NOMO-1 (cell line): ENCODE data around the gene KCTD17.

Experiments
- DNase-seq, 2 experiments: peaks; one replicate each; lab custom pipeline; 2025; ENCODE audit not compliant: unreplicated experiment in 2 of 2; lab: John Stamatoyannopoulos, UW

The KCTD17 gene

DNA sequence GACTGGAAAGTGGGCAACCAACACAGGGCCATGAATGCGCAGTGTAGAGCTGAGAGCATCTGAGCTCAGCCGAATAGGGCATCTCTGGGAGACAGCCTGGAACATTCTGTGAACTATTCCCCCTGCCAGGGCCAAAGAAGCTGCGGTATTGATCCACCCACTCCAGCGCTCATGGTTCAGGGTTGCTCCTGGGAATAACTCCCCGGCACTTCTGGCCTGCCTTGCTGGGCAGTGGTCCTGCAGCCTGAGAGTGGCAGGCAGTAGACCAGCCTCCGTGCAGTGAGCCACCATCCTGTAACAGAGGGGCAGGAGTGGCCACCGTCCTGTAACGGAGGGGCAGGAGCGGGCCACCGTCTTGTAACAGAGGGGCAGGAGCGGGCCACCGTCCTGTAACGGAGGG is 45.8 kb downstream of the KCTD17 start:
- DNase-seq: no peak

DNA sequence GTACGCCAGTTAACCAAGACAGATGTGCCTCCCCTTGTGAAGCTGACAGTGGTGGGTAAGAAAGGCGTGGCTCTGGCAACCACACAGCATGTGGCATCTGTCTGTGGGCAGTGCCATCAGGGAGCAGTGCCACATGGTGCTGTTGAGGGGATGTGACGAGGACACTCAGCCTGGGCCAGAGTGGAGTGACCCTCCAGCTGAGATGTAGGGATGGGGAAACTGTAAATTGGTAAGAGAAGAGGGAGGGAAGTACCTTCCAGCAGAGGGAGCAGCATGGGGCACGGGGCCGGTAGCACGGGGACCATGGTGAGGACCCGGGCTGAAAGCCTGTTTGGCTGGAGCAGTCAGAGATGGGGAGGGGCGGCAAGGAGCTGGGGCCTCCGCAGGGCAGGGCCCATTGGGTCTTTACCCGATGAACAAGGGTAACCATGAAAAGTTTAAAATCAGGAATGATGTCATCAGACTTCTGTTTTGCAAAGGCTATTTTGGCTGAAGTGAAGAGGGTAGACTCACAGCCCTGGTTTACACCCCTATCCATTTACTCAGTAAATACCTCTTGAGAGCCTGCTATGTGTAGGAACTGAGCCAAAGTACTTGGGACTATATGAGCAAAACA is 47.5 kb downstream of the KCTD17 start:
- DNase-seq: no peak

- no peak for DNase-seq
These were observed 49.1 kb downstream of the KCTD17 start for GRCh38 chr22:37100589-37101127.

DNA sequence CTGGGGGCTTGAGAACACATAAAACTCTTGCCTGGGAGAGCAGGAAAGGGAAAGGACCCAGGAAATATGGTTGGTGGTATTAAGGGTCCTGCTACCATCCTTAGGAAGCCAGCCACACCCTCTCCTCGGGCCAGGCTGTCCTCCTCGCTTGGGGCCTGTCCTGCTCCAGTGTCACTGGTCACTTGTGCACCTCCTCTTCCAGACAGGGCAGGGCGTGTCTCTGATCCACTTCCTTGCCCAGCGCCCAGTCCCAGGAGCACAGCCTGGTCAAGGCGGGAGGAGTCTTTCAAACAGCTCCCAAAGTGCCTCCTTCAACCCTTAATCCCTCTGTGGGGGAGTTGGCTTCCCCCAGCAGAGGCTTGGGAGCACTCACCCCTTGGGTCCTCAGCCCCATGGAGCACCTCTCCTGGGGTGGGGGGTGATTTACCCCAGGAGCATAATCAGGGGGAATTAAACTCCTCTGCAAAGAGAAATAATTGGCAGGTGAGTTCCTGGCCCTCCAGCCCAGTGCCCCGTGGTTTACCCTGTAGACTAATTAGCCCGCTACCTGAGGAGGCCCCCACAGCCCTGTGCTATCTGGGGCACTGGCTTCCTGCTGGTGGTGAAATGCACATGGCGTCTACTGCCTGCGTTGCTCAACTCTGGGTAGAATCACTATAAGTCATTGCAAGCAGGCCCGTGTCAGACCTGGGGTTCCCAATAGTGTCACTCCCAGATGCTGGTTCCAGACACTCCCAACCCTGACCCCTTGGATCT is 49.9 kb downstream of the KCTD17 start:
- peak; percentile 4 to 12 for DNase-seq

DNA sequence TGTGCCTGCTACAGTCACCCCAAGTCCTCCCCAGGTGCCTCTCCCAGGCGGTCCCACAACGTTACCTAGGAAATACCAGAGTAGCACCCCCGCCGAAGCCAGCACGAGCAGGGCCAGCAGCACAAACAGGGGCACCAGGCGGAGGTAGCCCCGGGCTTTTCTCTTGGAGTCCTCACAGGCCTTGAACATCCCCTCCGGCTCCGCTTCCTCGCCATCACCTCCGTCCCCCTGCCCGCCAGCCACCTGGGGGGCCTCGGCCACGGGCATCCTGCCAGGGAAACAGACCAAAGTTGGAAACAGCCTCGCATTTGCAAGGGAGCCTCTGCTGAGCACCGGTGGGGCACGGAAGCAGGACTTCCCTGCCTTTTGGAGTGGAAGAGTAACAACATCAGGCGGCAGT is 51.6 kb downstream of the KCTD17 start:
- DNase-seq: no peak

DNA sequence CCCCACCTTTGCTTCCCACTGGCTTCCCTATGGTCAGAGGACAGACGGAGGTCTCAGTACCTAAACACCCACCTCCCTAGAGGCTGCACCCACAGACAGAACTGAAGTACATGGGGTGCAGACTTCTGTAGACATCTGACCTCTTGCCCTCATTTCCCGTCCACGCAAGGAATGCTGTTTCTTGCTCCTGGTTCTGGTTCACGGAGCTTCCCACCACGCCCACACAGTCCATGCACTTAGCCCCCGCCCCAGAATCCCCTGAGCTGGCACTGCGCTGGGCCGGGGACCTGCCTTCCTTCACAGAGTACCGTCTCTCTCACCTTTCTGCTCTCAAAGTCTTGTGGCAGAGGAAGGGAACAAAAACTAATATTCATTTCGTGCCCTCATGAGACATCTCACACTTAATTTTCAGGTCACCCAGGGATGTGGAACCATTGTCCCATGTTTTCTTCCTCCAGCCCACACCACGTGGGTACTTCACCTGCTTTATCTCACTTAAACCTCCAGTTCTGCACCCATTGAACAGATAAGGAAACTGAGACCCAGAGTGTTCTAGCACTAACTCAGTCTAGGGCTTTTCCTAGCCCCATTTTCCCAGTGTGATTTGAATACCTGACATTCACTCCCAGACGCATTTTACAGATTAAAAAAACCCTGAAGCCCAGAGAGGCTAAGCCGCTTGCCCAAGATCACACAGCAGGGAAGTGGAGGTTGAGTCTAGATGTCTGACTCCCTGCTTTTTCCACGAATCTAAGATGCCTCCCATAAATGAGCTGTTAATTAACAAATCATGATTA is 52.3 kb downstream of the KCTD17 start:
- DNase-seq: no peak

GRCh38 chr22:37105154-37105553 is 53.6 kb downstream of the KCTD17 start:
- DNase-seq: no peak

DNA sequence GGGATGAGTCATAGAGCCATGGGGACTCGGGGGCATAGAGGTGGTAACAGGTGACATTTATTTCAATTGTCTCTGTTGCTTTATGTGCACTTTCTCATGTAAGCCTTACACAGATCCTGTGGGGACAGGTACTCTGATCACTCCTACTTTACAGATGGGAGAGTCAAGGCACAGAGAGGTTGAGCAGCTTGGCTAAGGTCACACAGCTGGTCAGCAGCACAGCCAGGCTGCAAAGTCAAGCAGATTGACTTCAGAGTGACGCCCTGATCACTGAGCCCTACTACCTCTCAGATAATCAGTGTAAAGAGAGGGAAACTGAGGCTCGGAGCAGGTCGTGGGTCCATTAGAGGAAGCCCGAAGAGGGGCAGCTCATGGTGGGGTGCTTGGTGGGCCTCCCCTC is 54.4 kb downstream of the KCTD17 start:
- DNase-seq: no peak

DNA sequence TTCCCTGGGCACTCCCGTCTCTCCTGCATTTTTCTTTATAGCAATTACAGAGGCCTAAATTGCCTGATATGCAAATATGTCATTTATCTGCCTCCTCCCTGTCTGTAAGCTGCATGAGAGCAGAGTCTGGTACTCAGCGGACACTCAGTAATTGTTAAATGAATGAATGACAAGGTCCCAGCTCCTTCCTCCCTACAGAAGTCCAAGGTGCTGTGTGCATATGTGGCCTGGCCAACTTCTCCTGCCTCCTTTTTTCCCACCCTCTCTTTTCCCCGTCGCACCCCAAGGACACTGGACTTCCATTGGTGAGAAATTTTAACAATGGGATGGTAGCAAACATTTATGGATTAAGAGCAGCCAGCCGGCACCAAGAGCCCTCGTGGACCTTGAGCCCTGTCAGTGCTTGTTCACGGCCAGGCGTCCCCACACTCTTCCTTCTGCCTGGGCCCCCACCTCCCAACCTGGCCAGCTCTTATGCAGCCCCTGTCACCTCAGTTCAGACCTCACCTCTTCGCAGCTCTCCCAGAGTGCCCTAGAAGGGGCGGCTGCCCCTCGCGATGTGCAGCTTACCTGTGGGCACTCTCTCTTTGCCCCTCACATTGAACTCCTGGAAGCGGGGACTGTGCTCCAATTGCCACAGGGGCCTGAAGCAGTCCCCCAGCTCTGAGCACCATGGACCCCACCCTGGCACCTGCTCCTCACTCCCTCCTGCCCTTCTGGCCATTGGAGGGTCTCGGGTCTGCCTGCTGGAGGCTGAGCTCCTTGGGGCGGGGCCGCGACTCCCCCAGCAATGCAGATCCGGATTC is 56.5 kb downstream of the KCTD17 start:
- no peak for DNase-seq

DNA sequence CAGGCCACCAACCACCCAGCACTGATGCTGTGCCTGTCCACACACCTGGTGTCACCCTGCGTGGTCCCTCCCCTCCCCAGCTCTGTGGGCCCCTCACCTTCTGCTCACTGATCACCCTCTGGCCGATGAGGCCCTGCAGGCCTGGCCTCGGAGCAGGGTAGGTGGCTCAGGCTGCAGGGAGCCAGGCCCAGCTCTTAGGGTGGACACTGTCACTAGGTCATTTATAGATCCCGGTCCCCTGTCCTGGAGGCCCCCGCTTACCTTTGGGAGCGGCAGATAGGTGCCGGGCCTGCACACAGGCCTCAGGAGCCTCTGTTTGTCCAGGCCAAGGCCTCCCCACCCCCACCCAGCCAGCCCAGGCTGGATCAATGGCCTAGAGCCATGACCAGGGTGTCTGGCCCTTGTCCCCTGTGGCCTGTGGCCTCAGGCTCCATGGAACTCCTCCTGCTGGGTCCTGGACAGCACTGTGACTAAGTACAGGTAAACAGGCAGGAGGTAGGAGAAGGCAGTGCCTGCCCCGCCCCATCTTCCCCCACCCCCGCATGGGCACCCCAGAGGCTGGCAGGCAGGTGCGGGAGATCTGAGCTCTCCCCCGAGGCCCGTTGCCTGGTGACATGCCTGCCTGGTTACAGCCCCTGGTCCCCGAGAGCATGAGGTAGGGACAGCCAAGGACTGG is 57.8 kb downstream of the KCTD17 start, which contains the start of gene TMPRSS6:
Gene TMPRSS6, minus strand, starts transcription at position 472 of the 676 bp plus-strand sequence. CDS start 6,296 bp downstream, outside the sequence.
- no peak for DNase-seq

- no peak for DNase-seq
These were observed 59.7 kb downstream of the KCTD17 start for GRCh38 chr22:37111156-37111717.

DNA sequence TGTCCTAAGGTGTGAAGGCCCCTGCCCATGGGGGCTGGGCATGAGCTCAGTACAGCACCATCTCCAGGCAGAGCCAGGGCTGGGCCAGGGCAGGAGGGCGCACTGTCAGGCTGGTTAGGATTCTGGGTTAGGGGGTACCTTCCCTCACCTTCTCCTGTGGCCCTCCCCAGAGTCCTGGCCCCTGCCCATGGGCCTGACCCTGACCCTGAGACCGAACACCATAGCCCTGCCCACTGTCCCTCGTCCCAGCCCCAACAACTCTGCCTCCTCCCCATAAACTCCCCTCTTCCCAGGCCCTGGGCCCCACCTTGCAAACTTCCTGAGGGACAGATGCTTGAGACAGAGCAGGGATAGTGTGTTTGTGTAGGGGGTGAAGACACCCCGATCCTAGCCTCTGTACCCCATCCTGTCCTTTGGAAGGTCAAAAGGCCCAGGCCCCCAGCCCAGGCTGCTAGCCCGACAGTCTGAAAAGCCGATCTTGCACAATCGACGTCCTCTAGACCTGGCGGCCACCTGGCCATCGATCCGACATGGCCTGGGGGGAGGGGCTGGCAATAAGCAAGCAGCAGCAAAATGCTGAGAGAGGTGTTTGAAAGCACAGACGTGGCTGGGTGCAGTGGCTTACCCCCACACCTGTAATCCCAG is 60.7 kb downstream of the KCTD17 start:
- DNase-seq: no peak
